Measurements from ENCODE around the gene PRKAG2. TPM values are rescaled to one million over a fixed set of nuclear protein-coding genes. Genes with fewer than 3 reads are reported as not detected.

Gene PRKAG2
- polyA plus RNA-seq, 2 donors, result 9.0 to 11.2 TPM

DNA sequence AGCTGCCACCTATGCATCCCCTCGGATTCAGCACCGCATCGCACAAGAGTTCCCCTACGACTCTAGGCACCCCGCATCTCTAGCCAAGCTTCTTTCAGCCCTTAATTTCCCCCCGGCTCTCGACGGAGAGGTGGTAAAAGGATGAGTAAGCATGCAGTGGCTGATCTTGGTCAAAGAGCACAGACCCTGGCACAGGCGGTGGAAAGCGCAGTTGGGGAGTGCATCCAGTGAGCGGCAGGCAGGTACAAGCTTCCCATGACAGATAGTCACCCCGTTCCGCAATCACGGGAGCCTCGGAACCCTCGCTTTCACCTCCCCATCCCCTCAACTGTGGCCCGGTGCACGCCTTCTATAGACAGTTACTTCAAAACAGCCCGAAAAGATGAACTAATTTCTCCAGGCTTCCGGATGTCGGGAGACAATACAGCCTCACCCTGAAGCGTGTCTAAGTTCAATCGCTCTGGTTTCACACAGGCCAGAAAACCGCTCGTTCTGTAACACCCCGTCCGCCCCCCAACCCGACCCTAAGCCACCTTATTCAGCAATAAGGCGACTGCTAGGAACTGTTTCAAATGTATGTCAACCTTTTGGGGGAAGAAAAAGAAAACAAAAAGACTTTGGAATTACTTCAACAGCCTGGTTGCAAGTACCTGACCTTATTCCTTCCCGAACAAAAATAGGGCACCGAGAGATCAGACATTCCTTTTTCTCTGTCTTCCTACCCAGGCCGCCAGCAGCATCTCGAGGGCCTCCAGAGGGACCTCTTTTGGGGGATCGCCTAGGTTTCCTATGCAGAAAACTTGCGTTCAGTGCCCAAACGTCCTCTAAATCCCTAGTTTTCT, 358.6 kb downstream of the PRKAG2 start:
- Histone ChIP-seq H3K27ac (ENCODE audit: low read depth in 2 of 2, low read length in 1 of 2) (peak overlapping the region; percentile 99 to 100), H3K9me3 (ENCODE audit: control insufficient read depth in 2 of 2, insufficient read depth in 1 of 2, low read depth in 1 of 2, low read length in 1 of 2) (no peaks in the 10 kb centered on the region), H3K27me3 (ENCODE audit: control insufficient read depth in 1 of 2, insufficient read depth in 2 of 2, low read length in 2 of 2) (no peaks in the 10 kb centered on the region), H3K4me1 (ENCODE audit: control insufficient read depth in 2 of 2, insufficient read depth in 2 of 2, low read length in 1 of 2) (peaks cover 3 to 6% of the 10 kb centered on the region in 2 donors), H3K4me3 (ENCODE audit: low read depth in 1 of 2, low read length in 2 of 2) (peak overlapping the region; percentile 64 to 84), H3K36me3 (ENCODE audit: control insufficient read depth in 2 of 2, insufficient read depth in 2 of 2, low read length in 1 of 2) (no peaks in the 10 kb centered on the region)
- WGBS, 2 donors, result 1 to 3% methylated on average over 36 of the region's 36 CpGs

- Histone ChIP-seq H3K27me3 (ENCODE audit: control insufficient read depth in 1 of 2, insufficient read depth in 2 of 2, low read length in 2 of 2) (no peaks in the 10 kb centered on the region), H3K27ac (ENCODE audit: low read depth in 2 of 2, low read length in 1 of 2) (peak overlapping the region; percentile 86 to 99), H3K36me3 (ENCODE audit: control insufficient read depth in 2 of 2, insufficient read depth in 2 of 2, low read length in 1 of 2) (no peaks in the 10 kb centered on the region), H3K4me1 (ENCODE audit: control insufficient read depth in 2 of 2, insufficient read depth in 2 of 2, low read length in 1 of 2) (peaks cover 3 to 6% of the 10 kb centered on the region in 2 donors), H3K9me3 (ENCODE audit: control insufficient read depth in 2 of 2, insufficient read depth in 1 of 2, low read depth in 1 of 2, low read length in 1 of 2) (no peaks in the 10 kb centered on the region), H3K4me3 (ENCODE audit: low read depth in 1 of 2, low read length in 2 of 2) (peak overlapping the region; percentile 64 to 84)
- 66 to 67% methylated on average over 7 of the region's 7 CpGs for WGBS, 2 donors
These were observed 359.3 kb downstream of the PRKAG2 start for GRCh38 chr7:151517601-151518104.

DNA sequence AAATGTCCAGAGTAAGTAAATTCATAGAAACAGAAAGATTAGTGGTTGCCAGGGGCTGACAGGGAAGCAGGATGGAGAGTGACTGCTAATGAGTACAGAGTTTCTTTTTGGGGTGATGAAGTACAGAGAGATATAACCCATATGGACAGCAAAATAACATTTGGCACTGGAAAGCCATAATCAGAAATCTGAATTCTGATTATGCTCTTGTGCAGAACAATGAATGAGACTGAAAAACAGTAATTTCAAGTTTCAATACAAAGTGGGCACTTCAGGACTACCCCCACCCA, 361.7 kb downstream of the PRKAG2 start:
- Histone ChIP-seq H3K27me3 (ENCODE audit: control insufficient read depth in 1 of 2, insufficient read depth in 2 of 2, low read length in 2 of 2) (no peaks in the 10 kb centered on the region), H3K27ac (ENCODE audit: low read depth in 2 of 2, low read length in 1 of 2) (no peak overlapping the region), H3K9me3 (ENCODE audit: control insufficient read depth in 2 of 2, insufficient read depth in 1 of 2, low read depth in 1 of 2, low read length in 1 of 2) (no peaks in the 10 kb centered on the region), H3K4me3 (ENCODE audit: low read depth in 1 of 2, low read length in 2 of 2) (no peak overlapping the region), H3K4me1 (ENCODE audit: control insufficient read depth in 2 of 2, insufficient read depth in 2 of 2, low read length in 1 of 2) (peaks cover 4 to 8% of the 10 kb centered on the region in 2 donors), H3K36me3 (ENCODE audit: control insufficient read depth in 2 of 2, insufficient read depth in 2 of 2, low read length in 1 of 2) (no peaks in the 10 kb centered on the region)

- WGBS, 2 donors, result 82 to 83% methylated on average over 6 of the region's 6 CpGs
- peaks cover 4 to 8% of the 10 kb centered on the region in 2 donors for H3K4me1 ChIP-seq (ENCODE audit: control insufficient read depth in 2 of 2, insufficient read depth in 2 of 2, low read length in 1 of 2)
- H3K9me3 ChIP-seq (ENCODE audit: control insufficient read depth in 2 of 2, insufficient read depth in 1 of 2, low read depth in 1 of 2, low read length in 1 of 2), result no peaks in the 10 kb centered on the region
- H3K36me3 ChIP-seq (ENCODE audit: control insufficient read depth in 2 of 2, insufficient read depth in 2 of 2, low read length in 1 of 2), result no peaks in the 10 kb centered on the region
- no peak overlapping the region for H3K27ac ChIP-seq (ENCODE audit: low read depth in 2 of 2, low read length in 1 of 2)
- H3K27me3 ChIP-seq (ENCODE audit: control insufficient read depth in 1 of 2, insufficient read depth in 2 of 2, low read length in 2 of 2), result no peaks in the 10 kb centered on the region
- H3K4me3 ChIP-seq (ENCODE audit: low read depth in 1 of 2, low read length in 2 of 2), result no peak overlapping the region
These were observed 362.2 kb downstream of the PRKAG2 start for GRCh38 chr7:151514461-151515275.

- H3K36me3 ChIP-seq (ENCODE audit: control insufficient read depth in 2 of 2, insufficient read depth in 2 of 2, low read length in 1 of 2), result no peaks in the 10 kb centered on the region
- no peaks in the 10 kb centered on the region for H3K9me3 ChIP-seq (ENCODE audit: control insufficient read depth in 2 of 2, insufficient read depth in 1 of 2, low read depth in 1 of 2, low read length in 1 of 2)
- WGBS, 2 donors, result 87 to 92% methylated on average over 1 of the region's 1 CpG
- H3K27me3 ChIP-seq (ENCODE audit: control insufficient read depth in 1 of 2, insufficient read depth in 2 of 2, low read length in 2 of 2), result no peaks in the 10 kb centered on the region
- H3K4me3 ChIP-seq (ENCODE audit: low read depth in 1 of 2, low read length in 2 of 2), result no peak overlapping the region
- peaks cover 5 to 9% of the 10 kb centered on the region in 2 donors for H3K4me1 ChIP-seq (ENCODE audit: control insufficient read depth in 2 of 2, insufficient read depth in 2 of 2, low read length in 1 of 2)
- no peak overlapping the region for H3K27ac ChIP-seq (ENCODE audit: low read depth in 2 of 2, low read length in 1 of 2)
These were observed 363.8 kb downstream of the PRKAG2 start for GRCh38 chr7:151513133-151513532.

- H3K27ac ChIP-seq (ENCODE audit: low read depth in 2 of 2, low read length in 1 of 2), result peak overlapping the region; percentile 34 to 42
These were observed 364.6 kb downstream of the PRKAG2 start for GRCh38 chr7:151512353-151512752.

DNA sequence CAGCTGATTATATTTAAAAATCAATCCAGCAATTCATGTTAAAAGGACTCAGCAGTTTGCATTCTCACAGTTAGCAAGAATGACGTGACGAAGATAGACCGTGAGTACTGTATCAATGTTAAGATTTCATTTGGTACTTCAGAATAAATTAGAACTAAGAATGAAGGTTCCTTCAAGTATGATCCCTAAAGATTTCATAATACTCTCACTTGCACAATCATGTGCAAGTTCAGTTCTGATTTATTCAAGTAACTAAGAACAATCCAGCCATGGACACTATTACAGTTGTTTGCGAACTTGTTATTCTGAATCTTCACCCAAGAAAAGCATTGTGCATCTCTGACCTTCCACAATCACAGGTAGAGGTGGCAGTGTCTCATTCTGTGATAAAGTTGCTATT, 365.0 kb downstream of the PRKAG2 start:
- Histone ChIP-seq H3K36me3 (ENCODE audit: control insufficient read depth in 2 of 2, insufficient read depth in 2 of 2, low read length in 1 of 2) (no peaks in the 10 kb centered on the region), H3K27me3 (ENCODE audit: control insufficient read depth in 1 of 2, insufficient read depth in 2 of 2, low read length in 2 of 2) (no peaks in the 10 kb centered on the region), H3K4me1 (ENCODE audit: control insufficient read depth in 2 of 2, insufficient read depth in 2 of 2, low read length in 1 of 2) (peaks cover 4 to 5% of the 10 kb centered on the region in 2 donors), H3K27ac (ENCODE audit: low read depth in 2 of 2, low read length in 1 of 2) (peak overlapping the region in 1 of 2 donors; percentile 34), H3K4me3 (ENCODE audit: low read depth in 1 of 2, low read length in 2 of 2) (no peak overlapping the region), H3K9me3 (ENCODE audit: control insufficient read depth in 2 of 2, insufficient read depth in 1 of 2, low read depth in 1 of 2, low read length in 1 of 2) (no peaks in the 10 kb centered on the region)
- 89 to 90% methylated on average over 4 of the region's 4 CpGs for WGBS, 2 donors

More at GRCh38 chr7:151512353-151512752, 364.6 kb downstream of the PRKAG2 start:
- H3K4me3 ChIP-seq (ENCODE audit: low read depth in 1 of 2, low read length in 2 of 2), result no peak overlapping the region
- no peaks in the 10 kb centered on the region for H3K36me3 ChIP-seq (ENCODE audit: control insufficient read depth in 2 of 2, insufficient read depth in 2 of 2, low read length in 1 of 2)
- H3K27me3 ChIP-seq (ENCODE audit: control insufficient read depth in 1 of 2, insufficient read depth in 2 of 2, low read length in 2 of 2), result no peaks in the 10 kb centered on the region
- H3K4me1 ChIP-seq (ENCODE audit: control insufficient read depth in 2 of 2, insufficient read depth in 2 of 2, low read length in 1 of 2), result peaks cover 4 to 5% of the 10 kb centered on the region in 2 donors
- WGBS, 2 donors, result 70 to 75% methylated on average over 7 of the region's 7 CpGs
- no peaks in the 10 kb centered on the region for H3K9me3 ChIP-seq (ENCODE audit: control insufficient read depth in 2 of 2, insufficient read depth in 1 of 2, low read depth in 1 of 2, low read length in 1 of 2)

DNA sequence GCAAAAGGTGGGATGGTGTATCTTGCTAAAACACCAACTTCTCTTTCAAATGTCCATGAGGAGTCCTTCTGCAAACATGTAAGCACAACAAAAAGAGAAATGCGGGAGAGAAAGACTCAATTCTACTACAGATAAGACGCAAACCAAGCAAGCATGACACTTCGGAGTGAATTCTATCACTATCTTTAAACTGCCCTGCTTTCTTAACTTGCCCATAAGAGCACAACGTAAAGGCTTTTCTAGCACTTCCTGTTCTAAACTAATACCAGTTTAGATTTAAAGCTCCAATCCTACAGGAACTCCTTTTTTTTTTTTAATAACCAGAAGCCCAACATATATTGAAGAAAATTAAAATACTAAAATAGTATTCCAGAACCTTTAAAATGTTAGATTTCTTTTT, 365.6 kb downstream of the PRKAG2 start:
- Histone ChIP-seq H3K4me1 (ENCODE audit: control insufficient read depth in 2 of 2, insufficient read depth in 2 of 2, low read length in 1 of 2) (peaks cover 5 to 8% of the 10 kb centered on the region in 2 donors), H3K36me3 (ENCODE audit: control insufficient read depth in 2 of 2, insufficient read depth in 2 of 2, low read length in 1 of 2) (no peaks in the 10 kb centered on the region), H3K27ac (ENCODE audit: low read depth in 2 of 2, low read length in 1 of 2) (no peak overlapping the region), H3K4me3 (ENCODE audit: low read depth in 1 of 2, low read length in 2 of 2) (no peak overlapping the region), H3K27me3 (ENCODE audit: control insufficient read depth in 1 of 2, insufficient read depth in 2 of 2, low read length in 2 of 2) (no peaks in the 10 kb centered on the region), H3K9me3 (ENCODE audit: control insufficient read depth in 2 of 2, insufficient read depth in 1 of 2, low read depth in 1 of 2, low read length in 1 of 2) (no peaks in the 10 kb centered on the region)
- 87 to 89% methylated on average over 4 of the region's 4 CpGs for WGBS, 2 donors

- WGBS, 2 donors, result 72 to 76% methylated on average over 5 of the region's 5 CpGs
- H3K9me3 ChIP-seq (ENCODE audit: control insufficient read depth in 2 of 2, insufficient read depth in 1 of 2, low read depth in 1 of 2, low read length in 1 of 2), result no peaks in the 10 kb centered on the region
- peak overlapping the region in 1 of 2 donors; percentile 22 for H3K27ac ChIP-seq (ENCODE audit: low read depth in 2 of 2, low read length in 1 of 2)
- H3K36me3 ChIP-seq (ENCODE audit: control insufficient read depth in 2 of 2, insufficient read depth in 2 of 2, low read length in 1 of 2), result no peaks in the 10 kb centered on the region
- H3K4me3 ChIP-seq (ENCODE audit: low read depth in 1 of 2, low read length in 2 of 2), result no peak overlapping the region
- no peaks in the 10 kb centered on the region for H3K27me3 ChIP-seq (ENCODE audit: control insufficient read depth in 1 of 2, insufficient read depth in 2 of 2, low read length in 2 of 2)
- peaks cover 5 to 8% of the 10 kb centered on the region in 2 donors for H3K4me1 ChIP-seq (ENCODE audit: control insufficient read depth in 2 of 2, insufficient read depth in 2 of 2, low read length in 1 of 2)
These were observed 367.1 kb downstream of the PRKAG2 start for GRCh38 chr7:151509670-151510333.
